ENCODE results near the gene GSTA4.
"Not testable (repeated sequence)": the region's sequence is repeated elsewhere in the genome, so short reads cannot be mapped to it uniquely, and the experiment has no call there.

The GSTA4 gene

GRCh38 chr6:52975580-52975979 lies 19.5 kb downstream of the GSTA4 start:
- no peak for DNase-seq (ENCODE audit: low spot score)

GRCh38 chr6:52972989-52973388 lies 22.1 kb downstream of the GSTA4 start:
- DNase-seq (ENCODE audit: low spot score) = no peak

- no peak for DNase-seq (ENCODE audit: low spot score)
Observed at GRCh38 chr6:52969359-52969758, 25.7 kb downstream of the GSTA4 start.

GRCh38 chr6:52966101-52966500 lies 29.0 kb downstream of the GSTA4 start:
- DNase-seq (ENCODE audit: low spot score) = no peak

- DNase-seq (ENCODE audit: low spot score) = no peak
Observed at GRCh38 chr6:52965380-52965779, 29.7 kb downstream of the GSTA4 start.

GRCh38 chr6:52964318-52964717 lies 30.8 kb downstream of the GSTA4 start:
- no peak for DNase-seq (ENCODE audit: low spot score)

- DNase-seq (ENCODE audit: low spot score) = no peak
Observed at GRCh38 chr6:52962701-52963100, 32.4 kb downstream of the GSTA4 start.

GRCh38 chr6:52961022-52961421 lies 34.1 kb downstream of the GSTA4 start:
- DNase-seq (ENCODE audit: low spot score) = not testable (repeated sequence)

- DNase-seq (ENCODE audit: low spot score) = not testable (repeated sequence)
Observed at GRCh38 chr6:52960211-52960610, 34.9 kb downstream of the GSTA4 start.

- no peak for DNase-seq (ENCODE audit: low spot score)
Observed at GRCh38 chr6:52958546-52959255, 36.4 kb downstream of the GSTA4 start.

GRCh38 chr6:52955871-52956270 lies 39.2 kb downstream of the GSTA4 start:
- no peak for DNase-seq (ENCODE audit: low spot score)

- DNase-seq (ENCODE audit: low spot score) = no peak
Observed at GRCh38 chr6:52953911-52954839, 40.9 kb downstream of the GSTA4 start.

- DNase-seq (ENCODE audit: low spot score) = no peak
Observed at GRCh38 chr6:52946306-52946705, 48.8 kb downstream of the GSTA4 start.

GRCh38 chr6:52942821-52943220 lies 52.3 kb downstream of the GSTA4 start:
- DNase-seq (ENCODE audit: low spot score) = not testable (repeated sequence)

- DNase-seq (ENCODE audit: low spot score) = no peak
Observed at GRCh38 chr6:52942221-52942620, 52.9 kb downstream of the GSTA4 start.

- no peak for DNase-seq (ENCODE audit: low spot score)
Observed at GRCh38 chr6:52937908-52938307, 57.2 kb downstream of the GSTA4 start.

- DNase-seq (ENCODE audit: low spot score) = no peak
Observed at GRCh38 chr6:52933778-52934177, 61.3 kb downstream of the GSTA4 start.

GRCh38 chr6:52931351-52931750 lies 63.7 kb downstream of the GSTA4 start:
- DNase-seq (ENCODE audit: low spot score) = no peak

GRCh38 chr6:52929321-52930164 lies 65.5 kb downstream of the GSTA4 start:
- no peak for DNase-seq (ENCODE audit: low spot score)
